Liver (tissue), 9 donors: ENCODE results near the gene DMD. TPM values are rescaled to one million over a fixed set of nuclear protein-coding genes. Genes with fewer than 3 reads are reported as not detected.

ENCODE experiments used
- DNase-seq: peaks from one replicate; pipeline ENCODE4 v3.0.0-alpha.2; 2017; ENCODE audit warnings: low spot score
- H3K27ac ChIP-seq, 2 donors: one replicate each; pipeline ENCODE4 v1.7.0; 2013; ENCODE audit warnings: inconsistent platforms in 2 of 2, low read length in 2 of 2, control low read depth in 1 of 2, low read depth in 1 of 2, mild to moderate bottlenecking in 1 of 2
- H3K27me3 ChIP-seq, 4 donors: one replicate each; pipeline versions ENCODE4 v1.6.1 to v1.7.0; 2013; ENCODE audit warnings: low read length in 3 of 4, inconsistent platforms in 1 of 4, mild to moderate bottlenecking in 1 of 4, moderate library complexity in 1 of 4; ENCODE audit not compliant: control insufficient read depth in 4 of 4, insufficient read depth in 4 of 4
- H3K36me3 ChIP-seq, 4 donors: one replicate each; pipeline versions ENCODE4 v1.6.1 to v1.7.0; 2013; ENCODE audit warnings: low read length in 3 of 4, mild to moderate bottlenecking in 3 of 4, low read depth in 1 of 4, moderate library complexity in 1 of 4; ENCODE audit not compliant: control insufficient read depth in 4 of 4, insufficient read depth in 3 of 4
- H3K4me1 ChIP-seq, 4 donors: one replicate each; pipeline versions ENCODE4 v1.6.1 to v1.7.0; 2013; ENCODE audit warnings: low read length in 3 of 4, mild to moderate bottlenecking in 3 of 4, moderate library complexity in 1 of 4; ENCODE audit not compliant: control insufficient read depth in 4 of 4, insufficient read depth in 4 of 4
- H3K4me3 ChIP-seq, 3 donors: one replicate each; pipeline versions ENCODE4 v1.6.1 to v1.7.0; 2013; ENCODE audit warnings: low read length in 3 of 3, control low read depth in 1 of 3, low read depth in 1 of 3, mild to moderate bottlenecking in 1 of 3
- H3K9ac ChIP-seq, 2 donors: one replicate each; pipeline ENCODE4 v1.7.0; 2013; ENCODE audit warnings: low read length in 2 of 2, mild to moderate bottlenecking in 2 of 2, moderate library complexity in 2 of 2, control low read depth in 1 of 2, low read depth in 1 of 2
- H3K9me3 ChIP-seq, 4 donors: one replicate each; pipeline versions ENCODE4 v1.6.1 to v1.7.0; 2013; ENCODE audit warnings: low read length in 3 of 4; ENCODE audit not compliant: control insufficient read depth in 4 of 4
- EGR1 ChIP-seq, 2 donors: IDR thresholded peaks; 2 replicates each; pipeline ENCODE4 v1.6.1; 2016 to 2018; ENCODE audit warnings: antibody characterized with exemption in 2 of 2, low read depth in 2 of 2
- FOXA1 ChIP-seq: IDR thresholded peaks from 2 replicates; pipeline ENCODE4 v1.6.1; 2016; ENCODE audit warnings: antibody characterized with exemption
- FOXA2 ChIP-seq: IDR thresholded peaks from 2 replicates; pipeline ENCODE4 v1.6.1; 2016; ENCODE audit warnings: antibody characterized with exemption
- GABPA ChIP-seq, 2 donors: IDR thresholded peaks in 1 of 2; conservative IDR thresholded peaks in 1 of 2; 2 replicates each; pipeline ENCODE4 v1.6.1; 2016; ENCODE audit warnings: antibody characterized with exemption in 2 of 2, mild to moderate bottlenecking in 1 of 2, moderate library complexity in 1 of 2
- HNF4A ChIP-seq, 2 donors: conservative IDR thresholded peaks; 2 replicates each; pipeline ENCODE4 v1.6.1; 2016; ENCODE audit warnings: antibody characterized with exemption in 2 of 2, mild to moderate bottlenecking in 2 of 2
- HNF4G ChIP-seq: IDR thresholded peaks from 2 replicates; pipeline ENCODE4 v1.6.1; 2016; ENCODE audit warnings: antibody characterized with exemption
- NR2F2 ChIP-seq: IDR thresholded peaks from 2 replicates; pipeline ENCODE4 v1.6.1; 2016; ENCODE audit warnings: antibody characterized with exemption
- RAD21 ChIP-seq, 2 donors: IDR thresholded peaks; 2 replicates each; pipeline ENCODE4 v1.6.1; 2016; ENCODE audit warnings: antibody characterized with exemption in 2 of 2, mild to moderate bottlenecking in 2 of 2
- SP1 ChIP-seq: IDR thresholded peaks from 2 replicates; pipeline ENCODE4 v1.6.1; 2018; ENCODE audit warnings: antibody characterized with exemption, mild to moderate bottlenecking
- TAF1 ChIP-seq: conservative IDR thresholded peaks from 2 replicates; pipeline ENCODE4 v1.6.1; 2016; ENCODE audit warnings: antibody characterized with exemption, mild to moderate bottlenecking
- YY1 ChIP-seq: IDR thresholded peaks from 2 replicates; pipeline ENCODE4 v1.6.1; 2016; ENCODE audit warnings: antibody characterized with exemption, mild to moderate bottlenecking
- WGBS: extraction: QIAGEN DNeasy Blood & Tissue Kit; methylation state at CpG from one replicate; pipeline ENCODE4 v1.1.7; 2013; 5-methylcytosine and 5-hydroxymethylcytosine counted together
- polyA plus RNA-seq, 2 donors: library from polyadenylated mRNA; stranded (reverse) in 1 of 2; unstranded in 1 of 2; fragments of 200-250 nt in 1 of 2; fragments of >200 nt in 1 of 2; fragmentation: Nextera tagmentation in 1 of 2; extraction: Ambion mirVana in 1 of 2; gene quantifications; one replicate each; pipeline versions ENCODE4 v1.2.1 to v1.2.3, GENCODE V29; 2013 to 2015
- total RNA-seq, 2 donors: library from RNA; depleted of rRNA; stranded (reverse); fragments of >200 nt; gene quantifications; one replicate each; pipeline ENCODE4 v1.2.3, GENCODE V29; 2014
- TF ChIP-seq, protein P1 (sequence below): IDR thresholded peaks from 2 replicates; pipeline ENCODE4 v1.6.1; 2016; ENCODE audit warnings: antibody characterized with exemption
- TF ChIP-seq, protein P2 (sequence below): fragments of 150-350 bp; IDR thresholded peaks from 2 replicates; pipeline ENCODE4 v1.5.1; 2017; ENCODE audit warnings: improper control_type of control experiment, low read depth, low read length; ENCODE audit not compliant: missing input control
- TF ChIP-seq, protein P3 (sequence below): IDR thresholded peaks from 2 replicates; pipeline ENCODE4 v1.6.1; 2016; ENCODE audit warnings: antibody characterized with exemption
- TF ChIP-seq, protein P4 (sequence below): IDR thresholded peaks from 2 replicates; pipeline ENCODE4 v1.6.1; 2016; ENCODE audit warnings: antibody characterized with exemption, mild to moderate bottlenecking
- donor health status: healthy.
- donor health status: healthy.
- donor health status: healthy.
- donor health status: healthy.
- donor health status: healthy.

Gene DMD
- total and polyA plus RNA-seq, 4 donors: 14.6 to 61.9 (median 23.9) TPM

DNA sequence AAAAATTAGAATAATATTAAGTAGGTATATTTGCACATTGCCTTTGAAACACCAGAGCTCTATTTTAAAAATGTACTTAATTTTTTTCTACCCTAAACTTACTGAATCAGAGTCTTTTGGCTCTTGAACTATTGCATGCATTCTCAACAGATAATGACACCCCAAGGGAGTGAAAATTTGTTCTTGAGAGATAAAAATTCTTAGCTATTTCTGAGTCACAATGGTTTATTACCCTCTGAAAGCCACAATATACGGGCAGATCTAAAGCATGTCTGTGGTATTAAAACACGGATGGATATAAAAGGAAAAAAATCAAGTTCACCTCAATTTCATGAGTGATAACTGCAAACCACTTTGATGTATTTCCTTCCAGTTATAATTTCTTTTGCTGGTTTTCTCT is 1503.2 kb downstream of the DMD start:
- H3K4me3 ChIP-seq: no peak overlapping the region
- no peaks in the 10 kb centered on the region for H3K36me3 ChIP-seq
- 44% methylated on average over 2 of the region's 2 CpGs for WGBS

DNA sequence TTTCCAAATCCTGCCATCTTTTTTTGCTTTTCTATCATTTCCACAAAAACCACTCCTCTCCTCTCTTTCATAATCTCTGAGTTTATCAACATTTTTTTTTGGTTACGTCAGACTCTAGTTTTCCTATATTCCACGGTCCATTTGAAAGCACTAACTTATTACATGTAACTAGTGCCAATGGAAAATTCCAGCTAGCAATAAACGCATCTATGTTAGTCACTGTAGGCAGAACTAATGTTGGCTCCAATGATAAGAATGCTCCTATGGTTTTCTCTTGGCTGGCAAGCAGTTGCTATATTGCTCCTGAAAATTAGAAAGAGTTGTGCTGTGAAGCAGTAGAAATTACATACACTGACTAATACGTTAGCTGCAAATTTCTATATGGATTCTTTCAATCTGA is 1504.9 kb downstream of the DMD start:
- 82% methylated on average over 4 of the region's 4 CpGs for WGBS
- Histone ChIP-seq H3K27me3 (no peaks in the 10 kb centered on the region), H3K4me3 (no peak overlapping the region), H3K27ac (no peak overlapping the region), H3K9me3 (no peaks in the 10 kb centered on the region), H3K4me1 (no peaks in the 10 kb centered on the region), H3K36me3 (no peaks in the 10 kb centered on the region), H3K9ac (no peak overlapping the region)
- DNase-seq: no peak
- TF ChIP-seq GABPA (IDR thresholded peaks at IDR 0.05 in 1 of 2, conservative IDR thresholded peaks at IDR 0.05 in 1 of 2) (no peak), RAD21 (IDR thresholded peaks at IDR 0.05) (no peak), SP1 (no peak)
- TF ChIP-seq, protein P1, sequence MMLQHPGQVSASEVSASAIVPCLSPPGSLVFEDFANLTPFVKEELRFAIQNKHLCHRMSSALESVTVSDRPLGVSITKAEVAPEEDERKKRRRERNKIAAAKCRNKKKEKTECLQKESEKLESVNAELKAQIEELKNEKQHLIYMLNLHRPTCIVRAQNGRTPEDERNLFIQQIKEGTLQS: no peak

More for the DNA sequence above, 1503.2 kb downstream of the DMD start:
- Histone ChIP-seq H3K27me3 (no peaks in the 10 kb centered on the region), H3K27ac (no peak overlapping the region), H3K4me1 (no peaks in the 10 kb centered on the region), H3K9me3 (no peaks in the 10 kb centered on the region), H3K9ac (no peak overlapping the region)
- TF ChIP-seq NR2F2 (no peak), HNF4G (no peak), EGR1 (IDR thresholded peaks at IDR 0.05; ENCODE audit: low read depth in 2 of 2) (no peak), FOXA2 (no peak)
- TF ChIP-seq, protein P2, sequence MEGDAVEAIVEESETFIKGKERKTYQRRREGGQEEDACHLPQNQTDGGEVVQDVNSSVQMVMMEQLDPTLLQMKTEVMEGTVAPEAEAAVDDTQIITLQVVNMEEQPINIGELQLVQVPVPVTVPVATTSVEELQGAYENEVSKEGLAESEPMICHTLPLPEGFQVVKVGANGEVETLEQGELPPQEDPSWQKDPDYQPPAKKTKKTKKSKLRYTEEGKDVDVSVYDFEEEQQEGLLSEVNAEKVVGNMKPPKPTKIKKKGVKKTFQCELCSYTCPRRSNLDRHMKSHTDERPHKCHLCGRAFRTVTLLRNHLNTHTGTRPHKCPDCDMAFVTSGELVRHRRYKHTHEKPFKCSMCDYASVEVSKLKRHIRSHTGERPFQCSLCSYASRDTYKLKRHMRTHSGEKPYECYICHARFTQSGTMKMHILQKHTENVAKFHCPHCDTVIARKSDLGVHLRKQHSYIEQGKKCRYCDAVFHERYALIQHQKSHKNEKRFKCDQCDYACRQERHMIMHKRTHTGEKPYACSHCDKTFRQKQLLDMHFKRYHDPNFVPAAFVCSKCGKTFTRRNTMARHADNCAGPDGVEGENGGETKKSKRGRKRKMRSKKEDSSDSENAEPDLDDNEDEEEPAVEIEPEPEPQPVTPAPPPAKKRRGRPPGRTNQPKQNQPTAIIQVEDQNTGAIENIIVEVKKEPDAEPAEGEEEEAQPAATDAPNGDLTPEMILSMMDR: no peak
- no peak for DNase-seq

DNA sequence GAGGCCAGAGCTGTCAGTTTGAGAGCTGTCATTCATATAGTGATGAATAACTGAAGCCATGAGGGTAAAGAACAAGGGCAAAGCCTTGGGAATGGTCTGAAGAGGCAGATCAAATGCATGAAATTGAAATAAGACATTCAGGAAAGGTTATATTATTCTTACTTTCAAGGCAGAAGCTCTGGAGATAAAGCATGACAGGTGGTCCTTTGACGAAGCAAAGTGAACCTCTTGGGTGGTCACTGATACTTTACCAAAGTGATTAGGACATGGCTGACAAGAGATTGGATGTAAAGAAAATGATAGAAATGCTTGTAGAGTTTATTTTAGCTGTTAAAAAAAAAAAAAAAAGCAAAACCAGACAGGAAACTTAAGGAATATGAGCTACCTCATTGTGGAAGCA is 1505.5 kb downstream of the DMD start:
- TF ChIP-seq HNF4A (conservative IDR thresholded peaks at IDR 0.05) (no peak), FOXA1 (no peak), RAD21 (IDR thresholded peaks at IDR 0.05) (no peak), TAF1 (no peak), EGR1 (IDR thresholded peaks at IDR 0.05; ENCODE audit: low read depth in 2 of 2) (no peak), YY1 (no peak), SP1 (no peak), GABPA (IDR thresholded peaks at IDR 0.05 in 1 of 2, conservative IDR thresholded peaks at IDR 0.05 in 1 of 2) (no peak), FOXA2 (no peak)
- TF ChIP-seq, protein P1: no peak
- TF ChIP-seq, protein P3, sequence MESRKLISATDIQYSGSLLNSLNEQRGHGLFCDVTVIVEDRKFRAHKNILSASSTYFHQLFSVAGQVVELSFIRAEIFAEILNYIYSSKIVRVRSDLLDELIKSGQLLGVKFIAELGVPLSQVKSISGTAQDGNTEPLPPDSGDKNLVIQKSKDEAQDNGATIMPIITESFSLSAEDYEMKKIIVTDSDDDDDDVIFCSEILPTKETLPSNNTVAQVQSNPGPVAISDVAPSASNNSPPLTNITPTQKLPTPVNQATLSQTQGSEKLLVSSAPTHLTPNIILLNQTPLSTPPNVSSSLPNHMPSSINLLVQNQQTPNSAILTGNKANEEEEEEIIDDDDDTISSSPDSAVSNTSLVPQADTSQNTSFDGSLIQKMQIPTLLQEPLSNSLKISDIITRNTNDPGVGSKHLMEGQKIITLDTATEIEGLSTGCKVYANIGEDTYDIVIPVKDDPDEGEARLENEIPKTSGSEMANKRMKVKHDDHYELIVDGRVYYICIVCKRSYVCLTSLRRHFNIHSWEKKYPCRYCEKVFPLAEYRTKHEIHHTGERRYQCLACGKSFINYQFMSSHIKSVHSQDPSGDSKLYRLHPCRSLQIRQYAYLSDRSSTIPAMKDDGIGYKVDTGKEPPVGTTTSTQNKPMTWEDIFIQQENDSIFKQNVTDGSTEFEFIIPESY: no peak
- TF ChIP-seq, protein P4, sequence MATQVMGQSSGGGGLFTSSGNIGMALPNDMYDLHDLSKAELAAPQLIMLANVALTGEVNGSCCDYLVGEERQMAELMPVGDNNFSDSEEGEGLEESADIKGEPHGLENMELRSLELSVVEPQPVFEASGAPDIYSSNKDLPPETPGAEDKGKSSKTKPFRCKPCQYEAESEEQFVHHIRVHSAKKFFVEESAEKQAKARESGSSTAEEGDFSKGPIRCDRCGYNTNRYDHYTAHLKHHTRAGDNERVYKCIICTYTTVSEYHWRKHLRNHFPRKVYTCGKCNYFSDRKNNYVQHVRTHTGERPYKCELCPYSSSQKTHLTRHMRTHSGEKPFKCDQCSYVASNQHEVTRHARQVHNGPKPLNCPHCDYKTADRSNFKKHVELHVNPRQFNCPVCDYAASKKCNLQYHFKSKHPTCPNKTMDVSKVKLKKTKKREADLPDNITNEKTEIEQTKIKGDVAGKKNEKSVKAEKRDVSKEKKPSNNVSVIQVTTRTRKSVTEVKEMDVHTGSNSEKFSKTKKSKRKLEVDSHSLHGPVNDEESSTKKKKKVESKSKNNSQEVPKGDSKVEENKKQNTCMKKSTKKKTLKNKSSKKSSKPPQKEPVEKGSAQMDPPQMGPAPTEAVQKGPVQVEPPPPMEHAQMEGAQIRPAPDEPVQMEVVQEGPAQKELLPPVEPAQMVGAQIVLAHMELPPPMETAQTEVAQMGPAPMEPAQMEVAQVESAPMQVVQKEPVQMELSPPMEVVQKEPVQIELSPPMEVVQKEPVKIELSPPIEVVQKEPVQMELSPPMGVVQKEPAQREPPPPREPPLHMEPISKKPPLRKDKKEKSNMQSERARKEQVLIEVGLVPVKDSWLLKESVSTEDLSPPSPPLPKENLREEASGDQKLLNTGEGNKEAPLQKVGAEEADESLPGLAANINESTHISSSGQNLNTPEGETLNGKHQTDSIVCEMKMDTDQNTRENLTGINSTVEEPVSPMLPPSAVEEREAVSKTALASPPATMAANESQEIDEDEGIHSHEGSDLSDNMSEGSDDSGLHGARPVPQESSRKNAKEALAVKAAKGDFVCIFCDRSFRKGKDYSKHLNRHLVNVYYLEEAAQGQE: no peak
- Histone ChIP-seq H3K4me1 (no peaks in the 10 kb centered on the region), H3K36me3 (no peaks in the 10 kb centered on the region), H3K9ac (no peak overlapping the region), H3K9me3 (no peaks in the 10 kb centered on the region), H3K27ac (no peak overlapping the region), H3K27me3 (no peaks in the 10 kb centered on the region), H3K4me3 (no peak overlapping the region)
- 91% methylated on average over 1 of the region's 1 CpG for WGBS
- DNase-seq: no peak
